Rectal smooth muscle tissue (tissue), 1 donor: ENCODE results near the gene NCKAP5.

ENCODE experiments used
- H3K27ac ChIP-seq: one replicate; pipeline ENCODE4 v1.7.0; 2013; ENCODE audit warnings: low read depth, low read length, inconsistent platforms
- H3K27me3 ChIP-seq: one replicate; pipeline ENCODE4 v1.7.0; 2013; ENCODE audit warnings: low read length; ENCODE audit not compliant: control insufficient read depth, insufficient read depth
- H3K36me3 ChIP-seq: one replicate; pipeline ENCODE4 v1.7.0; 2013; ENCODE audit warnings: low read length; ENCODE audit not compliant: control insufficient read depth, insufficient read depth
- H3K4me1 ChIP-seq: one replicate; pipeline ENCODE4 v1.7.0; 2013; ENCODE audit warnings: low read length; ENCODE audit not compliant: control insufficient read depth, insufficient read depth
- H3K4me3 ChIP-seq: one replicate; pipeline ENCODE4 v1.7.0; 2013; ENCODE audit warnings: low read length
- H3K9ac ChIP-seq: one replicate; pipeline ENCODE4 v1.7.0; 2013; ENCODE audit warnings: low read length

The NCKAP5 gene

DNA sequence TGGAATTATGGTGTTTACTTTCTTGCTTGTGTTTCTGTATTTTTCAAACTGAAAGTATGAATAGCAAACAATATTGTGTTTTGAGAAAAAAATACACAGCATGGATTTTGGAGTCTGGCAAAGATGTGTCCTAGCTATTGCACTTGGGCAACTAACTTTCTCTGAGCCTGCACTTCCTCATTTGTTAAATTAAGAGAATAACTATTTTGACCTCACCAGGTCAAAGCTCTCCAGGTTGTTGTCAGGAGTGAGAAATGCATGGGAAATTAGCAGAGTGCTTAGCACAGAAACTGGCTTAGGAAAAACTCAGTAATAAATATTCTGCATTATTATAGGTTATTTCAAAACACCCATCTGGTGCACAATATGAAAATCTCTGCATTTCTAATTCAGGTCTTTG lies 926.4 kb downstream of the NCKAP5 start:
- Histone ChIP-seq H3K4me3 (no peak overlapping the region), H3K36me3 (no peaks in the 10 kb centered on the region), H3K27ac (no peak overlapping the region), H3K27me3 (no peaks in the 10 kb centered on the region), H3K9ac (no peak overlapping the region), H3K4me1 (no peaks in the 10 kb centered on the region)

DNA sequence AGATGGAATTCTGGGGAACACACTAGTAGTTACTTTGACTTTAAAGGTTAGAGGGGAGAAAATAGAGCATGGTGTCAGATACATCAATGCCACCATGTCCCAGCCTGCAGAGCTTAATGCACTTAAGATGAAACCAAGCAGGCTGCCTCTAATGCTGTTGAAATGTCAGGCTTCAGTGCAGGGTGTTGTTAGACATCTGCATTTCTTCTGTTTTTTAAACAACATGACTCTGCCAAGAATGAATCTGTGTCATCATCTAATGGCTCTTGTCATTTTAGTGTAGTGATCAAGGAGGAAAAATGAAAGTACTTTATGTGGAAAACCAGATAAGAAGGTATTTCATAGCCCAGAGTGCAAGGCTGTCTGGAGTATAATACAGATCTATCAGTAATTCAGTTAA lies 928.1 kb downstream of the NCKAP5 start:
- H3K9ac ChIP-seq: no peak overlapping the region
- no peak overlapping the region for H3K4me3 ChIP-seq
- H3K27me3 ChIP-seq: no peaks in the 10 kb centered on the region
- H3K27ac ChIP-seq: no peak overlapping the region
- no peaks in the 10 kb centered on the region for H3K36me3 ChIP-seq
- H3K4me1 ChIP-seq: peaks cover 5% of the 10 kb centered on the region

DNA sequence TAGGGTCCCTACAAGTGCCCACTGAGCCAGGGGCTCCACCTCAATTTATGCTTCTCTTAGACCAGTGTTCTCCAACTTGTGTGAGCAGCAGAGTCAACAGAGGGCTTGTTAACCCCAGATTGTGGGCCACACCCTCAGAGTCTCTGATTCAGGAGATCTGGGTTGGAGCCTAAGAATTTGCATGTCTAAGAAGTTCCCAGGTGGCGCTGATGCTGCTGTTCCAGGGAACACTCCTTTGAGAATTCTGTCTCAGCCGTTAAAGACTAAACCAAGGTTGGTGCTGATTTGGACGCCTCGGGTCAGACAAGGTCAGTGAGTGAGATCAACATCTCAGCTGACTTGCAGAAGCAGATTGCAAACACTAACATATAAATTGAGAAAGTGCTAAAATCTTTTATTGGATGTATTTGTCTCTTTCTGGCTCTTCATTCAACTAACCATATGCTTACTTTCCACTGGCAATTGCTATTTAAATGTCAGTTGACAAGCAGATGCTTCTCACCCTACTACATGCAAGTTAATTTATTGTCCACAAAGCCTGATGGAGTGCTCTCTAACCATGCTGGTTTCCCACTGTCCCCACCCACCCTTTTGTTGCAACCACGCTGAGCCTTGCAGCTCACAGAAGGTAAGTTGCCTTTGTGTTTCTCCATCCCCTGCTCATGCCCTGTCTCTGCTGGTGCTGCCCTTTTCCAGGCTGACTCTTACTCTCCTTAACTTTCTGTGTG lies 929.8 kb downstream of the NCKAP5 start:
- H3K36me3 ChIP-seq: no peaks in the 10 kb centered on the region
- no peak overlapping the region for H3K4me3 ChIP-seq
- no peaks in the 10 kb centered on the region for H3K27me3 ChIP-seq
- H3K9ac ChIP-seq: no peak overlapping the region
- H3K4me1 ChIP-seq: peaks cover 5% of the 10 kb centered on the region
- no peak overlapping the region for H3K27ac ChIP-seq

DNA sequence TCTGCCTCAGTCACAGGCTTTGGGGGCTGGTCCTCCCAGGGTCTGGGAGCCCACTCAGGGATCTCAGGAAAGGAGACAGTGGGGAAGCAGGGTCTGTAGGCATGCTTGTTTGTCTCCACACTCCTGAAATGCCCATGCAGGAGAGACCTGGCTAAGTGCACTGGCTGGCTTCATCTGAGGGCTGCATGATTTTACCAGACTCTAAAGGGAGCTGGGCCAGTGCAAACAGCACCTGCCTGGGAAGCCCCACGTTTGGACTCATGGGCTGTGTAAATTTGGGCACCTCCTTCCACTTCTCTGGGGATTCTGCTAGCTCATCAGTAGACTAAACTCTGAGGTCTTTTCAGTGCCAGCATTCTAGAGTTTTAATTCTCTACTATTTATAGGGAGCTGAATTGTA lies 931.9 kb downstream of the NCKAP5 start:
- Histone ChIP-seq H3K27me3 (no peaks in the 10 kb centered on the region), H3K9ac (no peak overlapping the region), H3K27ac (no peak overlapping the region), H3K4me3 (no peak overlapping the region), H3K4me1 (peaks cover 5% of the 10 kb centered on the region), H3K36me3 (no peaks in the 10 kb centered on the region)

DNA sequence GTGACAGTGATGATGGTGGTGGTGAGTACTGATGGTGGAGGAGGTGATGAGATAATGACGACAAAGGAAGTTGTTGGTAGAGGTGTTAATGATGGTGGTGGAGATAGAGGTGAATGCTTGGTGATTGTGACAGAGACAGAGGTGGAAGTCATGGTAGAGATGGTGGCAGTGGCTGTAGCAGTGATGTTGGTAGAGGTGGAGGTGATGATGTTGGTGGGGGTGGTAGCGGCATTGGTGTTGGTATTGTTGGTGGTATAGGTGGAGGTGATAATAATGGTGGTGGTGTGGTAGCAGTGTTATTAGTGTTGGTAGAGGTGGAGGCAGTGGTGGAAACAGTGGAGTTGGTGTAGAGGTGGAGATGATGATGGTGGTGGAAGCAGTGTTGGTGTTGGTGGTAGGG lies 934.6 kb downstream of the NCKAP5 start:
- Histone ChIP-seq H3K27me3 (no peaks in the 10 kb centered on the region), H3K9ac (no peak overlapping the region), H3K4me3 (no peak overlapping the region), H3K4me1 (peaks cover 5% of the 10 kb centered on the region), H3K27ac (no peak overlapping the region), H3K36me3 (no peaks in the 10 kb centered on the region)

DNA sequence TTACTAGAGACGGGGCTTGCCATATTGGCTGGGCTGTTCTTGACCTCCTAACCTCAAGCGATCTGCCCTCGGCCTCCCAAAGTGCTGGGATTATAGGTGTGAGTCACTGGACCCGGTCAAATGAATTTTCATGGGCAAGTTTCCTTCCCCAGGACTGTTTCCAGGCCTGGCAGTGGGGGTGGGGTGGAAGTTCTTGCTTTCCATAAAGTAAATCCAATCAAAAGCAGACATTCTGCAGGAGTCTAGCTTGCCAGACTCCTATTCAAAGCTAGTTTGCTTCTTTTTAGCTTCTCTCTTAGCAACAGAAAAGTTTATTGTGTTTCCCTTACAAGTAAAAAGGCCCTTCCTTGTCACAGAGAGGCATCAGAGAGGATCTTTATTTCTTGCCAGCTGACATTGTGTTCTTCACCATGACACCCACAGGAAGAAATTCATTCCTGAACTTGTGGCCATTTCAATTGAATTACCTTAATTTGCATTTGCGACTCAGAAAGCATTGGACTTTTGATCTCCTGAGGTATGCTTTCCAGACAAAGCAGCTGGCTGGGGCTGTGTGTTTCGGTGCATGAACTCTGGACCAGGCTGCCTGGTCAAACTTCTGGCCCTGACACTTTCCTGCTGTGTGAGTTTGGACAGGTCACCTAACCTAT lies 936.1 kb downstream of the NCKAP5 start:
- Histone ChIP-seq H3K4me3 (no peak overlapping the region), H3K9ac (no peak overlapping the region), H3K4me1 (peaks cover 5% of the 10 kb centered on the region), H3K36me3 (no peaks in the 10 kb centered on the region), H3K27me3 (no peaks in the 10 kb centered on the region), H3K27ac (peak overlapping the region; percentile 6)

DNA sequence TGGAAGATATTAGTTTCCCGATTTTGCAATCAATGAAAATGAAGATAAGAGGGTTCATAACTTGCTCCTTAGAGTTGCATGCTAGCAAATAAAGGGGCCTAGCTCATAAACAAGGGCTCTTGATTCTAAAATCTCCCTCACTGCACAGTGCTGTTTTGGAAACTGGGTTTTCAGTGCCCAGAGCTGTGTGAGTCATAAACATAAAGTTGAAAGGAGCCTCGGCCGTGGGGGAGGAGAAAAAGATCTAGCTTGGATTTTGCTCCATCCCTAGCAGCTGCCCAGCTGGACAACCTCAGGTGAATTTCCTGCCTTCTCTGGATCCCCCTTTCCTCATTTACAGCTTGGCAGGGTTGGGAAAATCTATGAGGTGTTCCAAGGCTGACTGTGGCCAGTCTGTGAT lies 940.7 kb downstream of the NCKAP5 start:
- Histone ChIP-seq H3K9ac (no peak overlapping the region), H3K4me3 (no peak overlapping the region), H3K27me3 (no peaks in the 10 kb centered on the region), H3K27ac (no peak overlapping the region), H3K4me1 (no peaks in the 10 kb centered on the region), H3K36me3 (no peaks in the 10 kb centered on the region)

DNA sequence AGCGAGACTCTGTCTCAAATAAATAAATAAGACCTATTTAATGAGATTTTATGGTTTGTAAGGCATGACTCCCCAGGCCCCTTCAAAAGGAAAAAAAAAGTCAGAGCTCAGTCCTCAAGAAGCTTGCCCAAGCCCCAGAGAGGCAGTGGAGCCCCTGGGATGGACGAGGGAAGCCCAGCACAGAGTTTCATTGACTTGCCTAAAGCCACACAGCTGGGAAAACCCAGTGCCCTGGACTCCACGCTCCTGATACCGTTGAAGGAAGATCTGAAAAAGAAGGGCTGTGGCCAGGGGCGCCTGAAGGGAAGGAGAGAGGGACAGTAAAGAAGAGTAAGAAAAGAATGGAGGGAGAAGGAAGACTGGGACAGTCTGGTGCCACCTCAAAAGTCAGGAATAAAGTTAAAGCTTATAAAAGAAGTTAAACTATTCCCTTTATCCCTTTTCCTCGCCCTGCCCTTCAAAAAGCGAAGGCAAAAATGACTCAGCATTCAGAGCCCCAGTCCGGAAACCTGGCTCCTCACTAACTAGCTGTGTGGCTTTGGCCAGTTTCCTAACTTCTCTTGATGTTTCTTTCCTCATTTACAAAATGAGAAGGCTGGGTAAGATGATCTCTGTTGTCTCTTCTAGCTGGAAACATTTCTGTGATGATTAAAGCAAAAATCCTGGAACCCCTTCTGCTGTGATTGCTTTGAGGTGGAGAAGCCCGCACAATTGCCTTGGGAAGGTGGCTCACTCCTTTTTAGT lies 945.0 kb downstream of the NCKAP5 start:
- Histone ChIP-seq H3K9ac (no peak overlapping the region), H3K36me3 (no peaks in the 10 kb centered on the region)

More for the DNA sequence above, 945.0 kb downstream of the NCKAP5 start:
- Histone ChIP-seq H3K27me3 (no peaks in the 10 kb centered on the region), H3K4me3 (no peak overlapping the region), H3K27ac (no peak overlapping the region), H3K4me1 (no peaks in the 10 kb centered on the region)
